HCEC 1CT (cell line): Measurements from ENCODE around the gene BTN1A1.
A peak's percentile ranks its signal among the peaks of the same experiment; 100 is the strongest.
"Not testable (repeated sequence)": the region's sequence is repeated elsewhere in the genome, so short reads cannot be mapped to it uniquely, and the experiment has no call there.

Experiments used
- DNase-seq: peaks from one replicate; pipeline ENCODE4 v3.0.0-alpha.2; 2017

The BTN1A1 gene

DNA sequence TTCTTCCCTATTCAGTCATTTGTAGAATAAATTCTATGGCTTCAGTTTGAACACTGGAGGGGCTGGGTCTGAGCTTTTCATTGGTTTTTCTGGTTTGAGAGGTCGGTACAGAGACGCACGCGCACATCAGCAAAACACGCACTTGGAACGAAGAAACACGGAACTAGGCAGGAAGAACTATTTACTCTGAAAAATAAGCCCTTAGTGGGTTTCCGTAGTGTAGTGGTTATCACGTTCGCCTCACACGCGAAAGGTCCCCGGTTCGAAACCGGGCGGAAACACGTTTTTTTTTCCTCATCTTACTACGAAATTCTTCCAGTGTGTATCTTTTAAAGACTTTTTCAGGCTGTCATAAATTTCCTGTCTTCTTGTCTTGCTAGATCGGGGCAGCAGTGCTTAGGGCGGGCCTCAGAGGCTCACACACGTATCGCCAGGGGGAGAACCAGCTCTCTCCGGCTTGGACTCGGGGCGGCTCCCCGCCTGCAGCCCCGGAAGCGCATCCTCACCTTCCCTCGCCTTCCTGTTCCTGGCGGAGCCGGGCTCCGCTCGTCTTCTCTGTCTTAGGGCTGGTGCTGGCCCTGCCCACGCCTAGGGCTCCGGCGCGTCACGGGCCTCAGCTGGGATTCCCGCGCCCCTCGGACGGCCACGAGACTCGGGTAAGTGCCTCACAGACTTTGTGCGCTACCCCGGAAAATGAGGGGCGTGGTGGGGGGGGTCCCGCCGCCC lies 37.9 kb downstream of the BTN1A1 start, which contains the start of gene HMGN4:
Gene HMGN4, plus strand, starts transcription at position 521 of the 726 bp plus-strand sequence. CDS start 6,841 bp downstream, outside the sequence.
- DNase-seq = peak; percentile 86

DNA sequence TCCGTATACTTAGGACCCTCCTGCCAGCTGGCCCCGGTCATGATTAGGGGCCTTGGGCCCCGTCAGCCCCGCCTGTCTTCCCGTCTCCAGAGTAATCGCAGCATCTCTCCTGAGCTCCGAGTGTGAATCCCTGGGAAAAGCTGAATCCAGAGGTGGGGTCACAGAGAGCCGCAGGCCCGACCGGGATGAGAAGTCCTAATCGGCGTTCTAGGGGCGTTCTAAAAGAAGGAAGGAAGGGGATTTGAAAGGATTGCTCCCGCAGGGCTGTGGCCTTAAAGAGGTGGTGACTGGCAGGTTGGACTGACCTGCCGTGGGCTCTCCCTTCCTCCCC lies 38.4 kb downstream of the BTN1A1 start:
- peak; percentile 16 for DNase-seq

DNA sequence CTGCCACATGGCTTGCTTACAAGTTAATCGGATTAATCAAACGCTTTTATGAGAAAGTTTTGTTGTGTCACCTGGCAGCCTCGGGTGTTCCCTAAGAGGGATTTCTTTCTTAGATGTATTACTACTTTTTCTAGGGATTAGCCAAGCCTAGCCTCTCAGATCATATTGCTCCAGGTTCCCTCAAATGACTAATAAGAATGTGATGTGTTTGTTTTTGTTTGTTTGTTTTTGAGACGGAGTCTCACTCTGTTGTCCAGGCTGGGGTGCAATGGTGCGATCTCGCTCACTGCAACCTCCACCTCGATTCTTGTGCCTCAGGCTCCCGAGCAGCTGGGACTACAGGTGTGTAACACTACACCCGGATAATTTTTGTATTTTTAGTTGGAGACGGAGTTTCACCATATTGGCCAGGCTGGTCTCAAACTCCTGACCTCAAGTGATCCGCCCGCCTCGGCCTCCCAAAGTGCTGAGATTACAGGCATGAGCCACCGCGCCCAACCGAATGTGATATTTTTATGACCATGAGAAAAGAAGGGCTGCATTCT lies 39.0 kb downstream of the BTN1A1 start:
- no peak for DNase-seq

DNA sequence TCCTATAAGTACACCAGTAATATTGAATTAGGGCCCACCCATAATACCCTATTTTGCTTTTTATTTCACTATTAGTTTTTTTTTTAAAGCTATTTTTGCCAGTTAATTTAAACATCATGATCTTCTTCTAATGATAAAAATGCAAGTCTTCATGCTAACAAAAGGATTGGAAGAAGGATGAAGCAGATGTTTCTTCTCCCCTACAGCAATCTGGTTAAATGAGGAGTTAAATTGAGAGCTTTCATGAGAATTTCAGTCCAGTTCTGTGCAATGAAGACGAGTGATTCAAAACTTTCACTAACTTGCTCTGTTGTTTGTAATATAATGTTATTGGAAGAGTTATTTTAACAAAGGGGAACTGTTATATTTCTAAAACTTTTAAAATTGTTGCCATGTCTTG lies 41.5 kb downstream of the BTN1A1 start:
- DNase-seq = no peak

DNA sequence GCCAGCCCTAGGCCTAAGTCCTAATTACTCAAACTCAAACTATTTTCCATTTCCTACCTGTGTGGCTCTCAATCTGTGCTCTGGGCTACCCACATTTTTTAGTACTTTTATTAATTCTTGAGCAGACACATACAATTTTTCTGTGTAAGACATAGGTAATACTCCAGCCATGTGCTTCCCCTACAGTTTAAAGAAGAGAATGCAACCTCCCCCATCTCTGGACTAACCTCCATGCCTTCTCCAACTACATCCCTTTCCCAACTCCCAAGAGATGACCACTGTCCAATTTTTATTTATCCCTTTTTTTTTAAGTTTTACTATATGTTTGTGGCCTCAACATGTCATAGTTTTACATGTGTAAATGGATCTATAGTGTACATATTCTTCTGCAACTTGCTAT lies 43.9 kb downstream of the BTN1A1 start:
- DNase-seq = peak; percentile 39

DNA sequence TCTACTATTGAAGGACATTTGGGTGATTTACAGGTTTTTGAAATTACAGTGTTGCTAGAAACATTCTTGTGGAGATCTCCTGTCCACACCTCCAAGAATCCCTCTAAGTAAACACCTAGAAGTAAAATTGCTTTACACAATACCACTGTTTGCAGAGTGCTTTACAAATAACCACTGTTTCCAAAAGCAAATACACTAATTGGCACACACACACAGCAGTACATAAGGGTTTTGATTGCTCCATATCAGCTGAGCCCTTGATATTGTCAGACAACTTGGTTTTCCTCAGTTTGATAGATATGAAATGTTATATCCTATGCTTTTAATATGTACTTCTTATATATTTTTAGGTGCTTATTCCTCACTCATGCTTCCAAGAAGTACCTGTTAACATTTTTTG lies 44.4 kb downstream of the BTN1A1 start:
- DNase-seq = no peak

DNA sequence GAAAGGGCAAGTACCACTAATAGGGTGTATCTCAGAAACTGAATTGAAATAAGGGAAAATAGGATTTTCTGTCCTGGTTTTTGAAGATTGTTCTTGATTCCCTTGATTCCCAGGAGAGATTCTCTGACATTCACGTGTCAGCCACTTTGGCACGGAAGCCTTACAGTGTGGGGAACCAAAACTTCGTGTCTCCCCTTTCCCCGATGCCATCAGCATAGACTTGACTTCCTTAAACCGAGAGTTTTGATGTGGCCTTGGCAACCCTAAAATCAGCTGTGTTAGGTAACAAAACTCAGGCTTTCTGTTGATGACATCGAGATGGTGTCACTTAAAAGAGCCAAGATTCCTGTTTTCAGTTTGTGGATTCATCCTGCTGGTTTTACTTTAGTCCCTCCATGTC lies 45.5 kb downstream of the BTN1A1 start:
- DNase-seq = no peak

DNA sequence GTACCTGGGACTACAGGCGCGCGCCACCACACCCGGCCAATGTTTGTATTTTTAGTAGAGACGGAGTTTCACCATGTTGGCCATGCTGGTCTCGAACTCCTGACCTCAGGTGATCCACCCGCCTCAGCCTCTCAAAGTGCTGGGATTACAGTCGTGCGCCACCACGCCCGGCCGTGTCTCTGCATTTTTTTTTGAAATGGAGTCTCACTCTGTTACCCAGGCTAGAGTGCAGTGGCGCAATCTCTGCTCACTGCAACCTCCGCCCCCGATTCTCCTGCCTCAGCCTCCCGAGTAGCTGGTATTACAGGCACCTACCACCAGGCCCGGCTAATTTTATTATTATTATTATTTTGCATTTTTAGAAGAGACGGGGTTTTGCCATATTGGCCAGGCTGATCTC lies 47.3 kb downstream of the BTN1A1 start:
- DNase-seq = not testable (repeated sequence)

DNA sequence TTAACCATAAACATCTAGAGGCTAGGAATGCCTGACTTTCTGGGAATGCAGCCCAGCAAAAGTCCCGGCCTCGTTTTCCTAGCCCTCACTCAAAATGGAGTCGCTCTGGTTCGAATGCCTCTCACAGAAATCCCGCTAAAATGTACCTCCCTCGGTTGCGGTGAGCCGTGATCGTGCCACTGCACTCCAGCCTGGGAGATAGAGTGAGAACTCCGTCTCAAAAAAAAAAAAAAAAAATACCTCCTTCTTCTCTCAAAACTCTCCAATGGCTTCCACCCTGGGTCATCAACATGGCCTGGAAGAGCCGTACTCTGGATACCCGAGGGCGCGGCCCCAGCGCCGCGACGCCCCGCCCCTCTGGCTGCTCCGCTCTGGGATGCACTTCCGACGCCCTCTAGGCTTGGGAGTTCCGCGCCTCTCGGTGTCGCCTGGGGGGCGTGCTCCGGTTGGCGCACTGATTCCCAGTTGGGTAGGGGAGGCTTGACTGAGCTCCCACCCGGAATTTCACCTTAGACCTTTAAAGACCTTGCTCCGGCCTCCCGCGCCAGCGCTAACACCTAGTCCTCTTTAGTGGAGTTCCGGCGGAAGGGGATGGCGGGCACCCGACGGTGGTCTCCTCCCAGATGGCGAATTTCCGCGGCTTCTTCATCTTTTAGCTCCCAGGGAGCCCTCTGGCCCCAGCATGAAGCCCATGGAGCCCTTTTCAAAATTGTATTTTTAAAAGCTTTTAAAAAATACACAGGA lies 50.3 kb downstream of the BTN1A1 start:
- DNase-seq = peak; percentile 70

DNA sequence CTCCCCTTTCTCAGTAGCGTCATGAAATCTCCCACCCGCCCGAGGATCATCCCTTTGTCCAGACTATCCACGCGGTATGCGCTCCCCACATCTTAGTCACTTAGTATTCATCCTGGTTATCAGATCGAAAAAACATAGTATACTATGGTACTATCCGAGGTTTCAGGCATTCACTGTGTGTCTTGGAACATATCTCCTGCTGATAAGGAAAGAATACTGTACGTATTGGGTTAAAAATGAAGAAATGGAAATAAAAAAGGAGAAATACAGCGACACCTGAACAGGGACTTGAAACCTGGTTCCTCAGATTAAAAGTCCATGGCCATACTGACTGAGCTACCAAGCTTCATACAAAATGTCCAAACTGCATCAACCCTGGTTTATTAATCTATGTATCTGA lies 52.1 kb downstream of the BTN1A1 start:
- no peak for DNase-seq

DNA sequence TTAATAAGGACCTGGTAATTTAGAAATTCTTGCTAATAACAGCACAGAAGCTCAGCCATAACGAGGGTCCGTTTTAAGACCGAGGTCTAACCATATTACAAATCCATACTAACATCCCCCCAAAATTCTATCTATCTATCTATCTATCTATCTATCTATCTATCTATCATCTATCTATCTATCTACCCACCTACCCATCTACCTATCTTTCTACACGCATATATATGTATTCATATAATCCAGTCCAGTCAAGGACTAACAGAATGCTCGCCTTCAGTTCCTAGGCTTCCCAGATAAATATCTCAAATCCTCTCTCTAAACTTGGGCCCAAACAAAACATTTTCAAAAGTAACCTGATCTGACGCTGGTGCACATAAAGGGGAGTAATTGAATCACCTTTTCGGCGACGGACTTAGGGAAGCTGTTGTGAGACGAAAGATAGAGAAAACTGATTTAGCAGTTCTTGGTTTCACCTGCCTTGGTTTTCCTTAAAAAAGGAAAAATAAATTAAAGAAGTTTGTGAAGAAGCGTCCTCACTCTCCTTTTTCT lies 52.6 kb downstream of the BTN1A1 start:
- DNase-seq = no peak

DNA sequence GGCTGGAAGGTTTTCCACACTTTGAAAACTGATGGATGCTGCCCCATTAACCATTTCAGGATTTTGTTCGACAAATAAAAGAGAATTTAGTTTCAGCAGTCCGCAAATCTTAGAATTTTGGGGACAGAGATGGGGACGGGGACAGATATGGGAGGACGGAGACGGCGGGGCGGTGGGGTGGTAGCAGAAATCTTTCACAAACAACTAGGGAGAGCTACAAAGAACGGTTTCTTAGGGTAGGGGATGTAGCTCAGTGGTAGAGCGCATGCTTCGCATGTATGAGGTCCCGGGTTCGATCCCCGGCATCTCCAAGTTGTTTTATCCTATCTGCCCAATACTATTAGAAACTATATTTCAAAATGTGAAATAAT lies 53.1 kb downstream of the BTN1A1 start:
- peak; percentile 63 for DNase-seq

DNA sequence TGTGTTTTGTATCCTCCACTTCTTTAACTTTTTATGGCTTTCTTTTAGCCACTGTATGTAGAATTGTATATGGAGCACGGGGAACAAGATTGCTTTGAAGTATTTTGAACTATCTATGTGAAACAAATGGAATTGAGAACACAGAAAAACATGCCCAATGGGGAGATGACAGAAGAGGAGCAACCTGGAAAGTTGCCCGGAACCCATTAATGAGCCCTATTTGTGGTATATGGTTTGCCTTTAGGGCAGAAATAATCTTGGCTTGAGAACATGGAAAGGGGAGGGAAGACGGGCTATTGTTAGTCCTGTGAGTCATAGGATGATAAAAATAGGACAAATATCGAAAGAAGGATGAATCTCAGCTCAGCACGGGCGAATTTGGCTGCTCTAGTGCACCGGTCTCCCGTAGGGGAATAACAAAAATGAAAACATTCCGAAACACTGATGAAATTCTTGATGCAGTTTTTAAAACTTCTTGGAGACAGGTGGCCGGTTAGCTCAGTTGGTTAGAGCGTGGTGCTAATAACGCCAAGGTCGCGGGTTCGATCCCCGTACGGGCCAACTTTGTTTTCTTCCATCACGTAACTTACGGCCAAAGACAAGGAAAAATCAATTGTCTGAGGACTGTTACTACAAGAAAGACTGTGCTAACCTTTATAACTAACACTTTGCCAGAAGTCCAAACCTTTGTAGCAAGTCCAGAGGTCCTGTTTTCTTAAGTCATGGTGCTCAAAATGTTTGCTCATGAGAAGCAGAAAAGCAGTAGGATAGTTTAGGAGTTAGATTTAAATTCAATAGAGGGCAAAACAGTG lies 53.7 kb downstream of the BTN1A1 start:
- DNase-seq = peak; percentile 86

DNA sequence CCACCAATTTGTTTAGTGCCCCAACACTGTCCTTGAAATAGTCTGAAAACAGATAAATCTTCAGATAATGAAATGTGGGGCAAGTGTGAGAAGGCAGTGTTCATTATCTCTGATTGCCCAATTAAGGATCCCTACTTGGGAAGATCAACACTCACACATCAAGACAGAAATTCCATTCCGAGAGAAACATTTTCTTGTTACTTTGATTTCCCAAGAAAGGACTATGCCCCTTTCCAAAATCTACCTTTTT lies 54.3 kb downstream of the BTN1A1 start:
- DNase-seq = no peak

DNA sequence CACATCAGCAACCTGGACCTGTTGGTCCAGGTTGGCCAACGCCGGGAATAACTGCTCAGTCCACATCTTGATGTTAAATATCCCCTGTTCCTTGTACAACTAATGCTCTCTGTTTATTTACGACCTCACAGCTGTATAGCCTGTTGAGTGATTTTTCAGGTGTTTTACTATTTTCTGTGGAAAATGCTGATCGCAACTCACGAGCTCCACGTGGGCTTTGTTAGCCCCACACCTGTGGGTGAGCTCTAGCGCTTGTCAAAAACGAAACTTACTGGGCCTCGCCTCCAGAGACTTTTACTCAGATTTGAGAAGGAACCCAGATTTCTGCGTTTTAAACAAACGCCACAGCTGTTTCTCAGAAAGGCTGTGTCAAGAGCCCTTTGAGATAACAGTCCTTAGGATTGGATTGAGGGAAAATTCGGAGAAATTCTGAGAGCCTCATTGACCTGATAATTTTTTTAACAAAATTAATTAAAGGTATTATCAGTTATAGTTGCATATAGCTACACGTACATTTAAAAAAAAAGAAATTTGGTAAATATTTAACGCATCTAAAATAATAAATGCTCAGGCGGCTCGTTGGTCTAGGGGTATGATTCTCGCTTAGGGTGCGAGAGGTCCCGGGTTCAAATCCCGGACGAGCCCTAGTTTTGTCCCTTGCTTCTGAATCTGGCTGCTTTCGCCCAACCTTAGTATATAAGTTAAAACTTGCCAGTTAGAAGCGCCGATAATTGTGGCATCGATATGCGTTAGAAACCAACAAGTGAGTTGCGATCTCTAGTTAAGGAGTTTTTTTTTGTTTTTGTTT lies 54.8 kb downstream of the BTN1A1 start:
- DNase-seq = peak; percentile 70

DNA sequence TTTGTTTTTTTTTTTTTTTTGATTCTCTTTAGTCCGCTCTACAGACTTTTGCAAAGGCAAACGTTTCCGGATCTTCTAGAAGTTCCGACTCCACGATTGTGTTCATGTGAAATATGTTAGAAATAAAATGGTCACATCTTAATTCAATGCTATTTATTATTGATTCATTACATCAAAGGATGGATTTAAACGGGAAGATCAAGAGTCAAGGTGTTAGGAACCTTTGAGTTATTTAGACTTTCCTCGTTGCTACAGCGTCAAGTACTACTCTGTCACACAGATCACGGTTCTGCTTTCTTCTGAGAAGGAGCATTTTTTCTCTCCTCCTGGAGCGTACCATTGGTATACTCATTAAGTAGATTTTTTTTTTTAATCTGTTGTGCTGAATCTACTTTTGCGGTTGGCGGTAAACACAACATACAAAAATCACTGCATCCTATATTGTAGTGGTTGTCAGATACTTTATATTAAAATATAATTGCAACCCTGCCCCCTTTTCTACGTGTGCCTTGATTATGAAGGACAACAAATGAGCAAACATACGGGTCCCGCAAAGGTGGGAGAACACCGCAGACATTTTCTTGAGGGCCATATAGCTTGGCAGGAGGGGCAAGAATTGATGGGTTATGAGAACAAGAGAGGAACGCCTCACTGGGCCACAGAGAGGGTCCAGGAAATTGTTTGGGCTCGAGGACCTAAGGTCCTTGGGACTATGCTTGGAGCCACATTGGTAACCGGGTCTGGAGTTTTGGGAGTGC lies 55.6 kb downstream of the BTN1A1 start:
- no peak for DNase-seq

DNA sequence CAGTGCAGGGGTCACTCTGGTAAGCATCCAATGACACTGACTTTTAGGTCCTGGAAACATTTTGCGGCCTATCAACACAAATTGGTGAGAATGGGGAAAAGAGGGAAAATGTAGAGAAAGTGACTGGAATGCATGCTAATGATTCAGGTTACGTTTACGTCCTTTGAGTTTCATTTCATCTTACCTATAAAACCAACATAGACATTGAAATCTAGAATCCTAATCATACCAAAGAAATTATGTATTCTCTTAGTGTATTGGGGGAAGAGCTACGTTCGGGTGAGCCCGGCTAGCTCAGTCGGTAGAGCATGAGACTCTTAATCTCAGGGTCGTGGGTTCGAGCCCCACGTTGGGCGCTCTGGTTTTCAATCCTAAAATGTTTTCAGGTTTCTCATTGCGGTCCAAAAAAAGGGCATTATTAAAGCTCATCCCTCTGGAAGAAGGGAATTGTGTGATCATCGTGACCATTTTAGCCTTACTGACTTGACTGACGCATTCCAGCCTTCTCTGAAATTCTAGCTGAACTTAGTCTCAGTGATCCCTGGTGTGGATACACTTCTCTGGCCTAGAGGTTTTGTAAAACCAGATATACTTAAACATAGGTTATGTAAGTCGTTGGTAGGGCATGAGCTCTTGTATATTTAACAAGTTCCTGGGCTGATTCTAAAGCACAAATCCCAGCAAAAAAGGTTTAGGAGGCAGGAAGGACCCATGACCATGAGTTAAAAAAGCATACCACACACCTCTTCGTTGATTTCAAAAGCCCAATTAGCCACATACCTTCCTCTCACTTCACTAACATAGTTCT lies 56.4 kb downstream of the BTN1A1 start:
- peak; percentile 94 for DNase-seq
